ENCODE results near the gene RAB3B.
A peak's percentile ranks its signal among the peaks of the same experiment; 100 is the strongest.
"Not testable (repeated sequence)": the region's sequence is repeated elsewhere in the genome, so short reads cannot be mapped to it uniquely, and the experiment has no call there.

Gene RAB3B

GRCh38 chr1:51990478-51990965 is at the start of gene RAB3B:
RAB3B (minus strand) TSS chr1:51990700; CDS start chr1:51977117, 13,583 bp downstream.
- DNase-seq: peak; percentile 47

GRCh38 chr1:52037909-52038308 is 47.4 kb upstream of the RAB3B start:
- no peak for DNase-seq

- DNase-seq: no peak
Measured at GRCh38 chr1:52037402-52037814, 46.9 kb upstream of the RAB3B start.

GRCh38 chr1:52034050-52034384 is 43.5 kb upstream of the RAB3B start:
- DNase-seq: no peak

- DNase-seq: peak; percentile 58
Measured at GRCh38 chr1:52033190-52034049, 42.9 kb upstream of the RAB3B start, which contains the start of gene KTI12. KTI12 (minus strand) TSS chr1:52033810; CDS start chr1:52033761, 49 bp downstream.

GRCh38 chr1:52032785-52033131 is 42.3 kb upstream of the RAB3B start:
- no peak for DNase-seq

- DNase-seq: no peak
Measured at GRCh38 chr1:52032124-52032784, 41.8 kb upstream of the RAB3B start.

GRCh38 chr1:52028839-52029238 is 38.3 kb upstream of the RAB3B start:
- DNase-seq: not testable (repeated sequence)

- no peak for DNase-seq
Measured at GRCh38 chr1:52028328-52028727, 37.8 kb upstream of the RAB3B start.

GRCh38 chr1:52026278-52026677 is 35.8 kb upstream of the RAB3B start:
- no peak for DNase-seq

GRCh38 chr1:52022133-52022532 is 31.6 kb upstream of the RAB3B start:
- no peak for DNase-seq

GRCh38 chr1:52008071-52008809 is 17.7 kb upstream of the RAB3B start:
- no peak for DNase-seq

- DNase-seq: no peak
Measured at GRCh38 chr1:52007215-52008002, 16.9 kb upstream of the RAB3B start.

GRCh38 chr1:52006081-52006553 is 15.6 kb upstream of the RAB3B start:
- DNase-seq: not testable (repeated sequence)

- DNase-seq: not testable (repeated sequence)
Measured at GRCh38 chr1:52005548-52005947, 15.0 kb upstream of the RAB3B start.

- no peak for DNase-seq
Measured at GRCh38 chr1:52003877-52004276, 13.4 kb upstream of the RAB3B start.

GRCh38 chr1:52002038-52002917 is 11.8 kb upstream of the RAB3B start:
- DNase-seq: peak; percentile 63

- DNase-seq: no peak
Measured at GRCh38 chr1:51998701-51999100, 8.2 kb upstream of the RAB3B start.

- DNase-seq: no peak
Measured at GRCh38 chr1:51997974-51998382, 7.5 kb upstream of the RAB3B start.

- DNase-seq: no peak
Measured at GRCh38 chr1:51989582-51990477, 670 bp downstream of the RAB3B start.
